Omental fat pad (tissue), 4 donors: ENCODE results near the gene TAB3. TPM values are rescaled to one million over a fixed set of nuclear protein-coding genes. Genes with fewer than 3 reads are reported as not detected.
A peak's percentile ranks its signal among the peaks of the same experiment; 100 is the strongest.

Experiments
- ATAC-seq: fragments of 150-250 bp; one replicate; pipeline ENCODE4 v1.9.1; 2016; ENCODE audit warnings: mild to moderate bottlenecking, moderate library complexity; ENCODE audit not compliant: low FRiP score
- DNase-seq: peaks from one replicate; pipeline ENCODE4 v3.0.0-alpha.2; 2019; ENCODE audit warnings: low spot score
- total RNA-seq, 4 donors: library from RNA; depleted of rRNA; stranded (reverse); fragments of >200 nt; gene quantifications; one replicate each; pipeline ENCODE4 v1.1.0, GENCODE V29; 2016
- TF ChIP-seq, protein P1 (sequence below), 3 donors: fragments of 450-650 bp; IDR thresholded peaks; one replicate each; pipeline ENCODE4 v1.5.1; 2016 to 2017; ENCODE audit warnings: antibody characterized with exemption in 3 of 3, mild to moderate bottlenecking in 3 of 3, moderate library complexity in 2 of 3

The TAB3 gene
- total RNA-seq, 4 donors from 2014 or later = 24.3 to 31.2 (median 27.9) TPM

GRCh38 chrX:30887288-30887687 is 1.8 kb downstream of the TAB3 start:
- TF ChIP-seq, protein P1, sequence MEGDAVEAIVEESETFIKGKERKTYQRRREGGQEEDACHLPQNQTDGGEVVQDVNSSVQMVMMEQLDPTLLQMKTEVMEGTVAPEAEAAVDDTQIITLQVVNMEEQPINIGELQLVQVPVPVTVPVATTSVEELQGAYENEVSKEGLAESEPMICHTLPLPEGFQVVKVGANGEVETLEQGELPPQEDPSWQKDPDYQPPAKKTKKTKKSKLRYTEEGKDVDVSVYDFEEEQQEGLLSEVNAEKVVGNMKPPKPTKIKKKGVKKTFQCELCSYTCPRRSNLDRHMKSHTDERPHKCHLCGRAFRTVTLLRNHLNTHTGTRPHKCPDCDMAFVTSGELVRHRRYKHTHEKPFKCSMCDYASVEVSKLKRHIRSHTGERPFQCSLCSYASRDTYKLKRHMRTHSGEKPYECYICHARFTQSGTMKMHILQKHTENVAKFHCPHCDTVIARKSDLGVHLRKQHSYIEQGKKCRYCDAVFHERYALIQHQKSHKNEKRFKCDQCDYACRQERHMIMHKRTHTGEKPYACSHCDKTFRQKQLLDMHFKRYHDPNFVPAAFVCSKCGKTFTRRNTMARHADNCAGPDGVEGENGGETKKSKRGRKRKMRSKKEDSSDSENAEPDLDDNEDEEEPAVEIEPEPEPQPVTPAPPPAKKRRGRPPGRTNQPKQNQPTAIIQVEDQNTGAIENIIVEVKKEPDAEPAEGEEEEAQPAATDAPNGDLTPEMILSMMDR (IDR thresholded peaks at IDR 0.05) = no peak
- DNase-seq (no peak), ATAC-seq (no peak)

DNA sequence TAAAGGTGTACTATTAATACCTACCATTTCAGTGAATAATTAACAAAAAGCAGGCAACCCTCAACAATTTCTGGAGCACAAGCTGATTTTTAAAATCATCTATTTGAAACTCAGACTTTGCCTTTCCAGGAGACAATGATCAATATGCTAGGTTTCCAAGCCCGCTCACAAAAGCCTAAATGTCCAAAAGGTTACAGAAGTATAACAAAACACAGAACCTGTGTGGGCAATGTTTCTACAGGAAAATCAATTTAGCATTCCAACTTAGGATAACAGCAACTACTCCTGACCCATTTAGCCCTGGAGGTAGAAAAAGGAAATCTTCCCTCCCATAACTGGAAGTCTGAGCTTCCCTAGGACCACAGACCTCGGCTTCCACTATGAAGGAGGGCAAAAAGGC is 3.9 kb downstream of the TAB3 start:
- DNase-seq (no peak), ATAC-seq (no peak)
- TF ChIP-seq, protein P1 (IDR thresholded peaks at IDR 0.05) = no peak

DNA sequence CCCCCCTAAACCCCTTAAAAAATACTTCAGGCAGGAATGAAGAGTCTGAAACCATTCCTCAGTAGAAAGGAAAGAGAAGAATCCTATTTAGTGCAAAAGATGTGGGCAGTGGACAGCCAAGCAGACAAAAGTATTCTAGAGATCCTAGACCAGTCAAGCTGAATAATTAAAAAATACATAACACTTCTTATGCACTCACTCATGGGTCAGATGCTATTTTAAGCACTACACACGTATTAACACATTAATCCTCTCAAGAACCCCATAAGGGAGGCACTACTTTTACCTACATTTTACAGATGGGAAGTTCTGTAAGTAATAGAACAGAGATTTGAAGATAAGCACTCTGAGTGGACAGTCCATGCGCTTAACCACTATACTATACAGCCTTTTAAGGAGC is 5.9 kb downstream of the TAB3 start:
- TF ChIP-seq, protein P1 (IDR thresholded peaks at IDR 0.05) = no peak
- ATAC-seq (no peak), DNase-seq (no peak)

DNA sequence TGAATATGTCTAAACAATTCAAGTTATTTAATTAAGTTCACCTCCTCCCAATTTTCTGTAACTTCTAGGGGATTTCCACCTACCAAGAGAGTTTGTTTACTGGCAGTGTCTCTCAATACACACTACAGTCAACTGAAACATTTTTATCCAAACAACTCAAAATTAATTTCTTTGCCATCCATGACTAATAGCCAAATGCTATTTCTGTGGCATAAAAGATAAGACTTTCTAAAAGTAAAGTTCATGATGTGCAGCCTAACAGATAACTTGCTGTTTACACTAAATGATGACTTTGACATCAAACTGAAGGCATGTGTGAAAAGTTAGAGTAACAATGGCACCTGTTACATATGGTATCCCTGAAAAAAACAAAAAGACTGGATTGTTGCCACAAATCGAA is 7.3 kb downstream of the TAB3 start:
- TF ChIP-seq, protein P1 (IDR thresholded peaks at IDR 0.05) = no peak
- DNase-seq (no peak), ATAC-seq (no peak)

DNA sequence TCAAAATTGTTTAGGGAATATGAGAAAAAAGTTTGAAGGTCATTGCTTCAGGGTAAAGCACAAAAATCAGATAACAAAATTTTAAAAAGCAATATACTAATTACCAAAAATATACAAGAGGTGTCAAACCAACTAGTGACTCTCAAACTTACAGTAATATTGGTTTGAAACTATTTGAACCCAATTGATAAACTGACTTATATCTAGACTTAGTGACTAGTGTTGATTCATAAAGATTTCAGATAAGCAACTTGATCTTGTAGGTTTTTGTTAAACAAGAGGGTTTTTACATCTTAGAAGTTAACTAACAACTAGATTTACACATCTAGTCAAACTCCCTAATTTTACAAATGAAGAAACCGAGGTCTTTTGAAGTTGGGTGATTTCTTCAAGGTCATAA is 7.7 kb downstream of the TAB3 start:
- ATAC-seq (no peak), DNase-seq (no peak)
- TF ChIP-seq, protein P1 (IDR thresholded peaks at IDR 0.05) = no peak

DNA sequence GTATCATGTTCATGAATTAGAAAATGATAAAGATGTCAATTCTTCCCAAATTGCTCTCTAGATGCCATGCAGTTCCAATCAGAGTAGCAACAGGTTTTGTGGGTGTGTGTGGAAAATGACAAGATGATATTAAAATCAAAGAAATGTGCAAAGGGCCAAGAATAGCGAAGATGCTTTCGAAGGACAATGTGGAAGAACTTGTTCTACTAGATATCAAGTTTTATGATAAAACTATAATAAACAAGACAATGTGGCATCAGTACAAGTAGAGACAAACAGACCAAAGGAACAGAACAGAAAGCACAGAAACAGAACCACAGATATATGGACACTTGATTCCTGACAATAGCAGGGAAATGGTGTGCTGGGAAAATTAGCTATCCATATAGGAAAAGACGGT is 9.0 kb downstream of the TAB3 start:
- DNase-seq = no peak
- no peak for ATAC-seq
- TF ChIP-seq, protein P1 (IDR thresholded peaks at IDR 0.05) = no peak

GRCh38 chrX:30876367-30876766 is 12.7 kb downstream of the TAB3 start:
- ATAC-seq = peak; percentile 10
- no peak for DNase-seq
- TF ChIP-seq, protein P1 (IDR thresholded peaks at IDR 0.05) = no peak
